Breast epithelium (tissue), 3 donors: ENCODE data around the gene DRC3.

Experiments used
- POLR2A ChIP-seq: fragments of 450-650 bp; IDR thresholded peaks from one replicate; pipeline ENCODE4 v1.6.1; 2016; ENCODE audit warnings: antibody characterized with exemption, mild to moderate bottlenecking, moderate library complexity
- TF ChIP-seq, protein P1 (sequence below), 3 donors: fragments of 450-650 bp; IDR thresholded peaks; one replicate each; pipeline ENCODE4 v1.5.1; 2016 to 2017; ENCODE audit warnings: antibody characterized with exemption in 3 of 3, mild to moderate bottlenecking in 3 of 3, moderate library complexity in 3 of 3

DNA sequence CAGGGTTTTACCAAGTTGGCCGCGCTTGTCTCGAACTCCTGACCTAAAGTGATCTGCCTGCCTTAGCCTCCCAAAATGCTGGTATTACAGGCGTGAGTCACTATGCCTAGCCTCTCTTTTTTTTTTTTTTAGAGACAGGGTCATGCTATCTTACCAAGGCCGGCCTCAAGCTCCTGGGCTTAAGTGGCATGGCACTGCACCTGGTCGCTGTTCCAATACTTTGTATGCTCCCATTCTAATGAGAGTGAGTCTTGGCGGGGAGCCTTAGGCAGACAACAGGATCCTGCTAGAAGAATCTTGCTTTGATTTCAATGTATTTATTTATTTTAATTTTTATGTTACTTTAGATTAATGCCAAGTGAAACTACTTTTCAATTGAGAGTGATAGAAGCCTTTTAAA lies 22.3 kb upstream of the DRC3 start:
- TF ChIP-seq, protein P1, sequence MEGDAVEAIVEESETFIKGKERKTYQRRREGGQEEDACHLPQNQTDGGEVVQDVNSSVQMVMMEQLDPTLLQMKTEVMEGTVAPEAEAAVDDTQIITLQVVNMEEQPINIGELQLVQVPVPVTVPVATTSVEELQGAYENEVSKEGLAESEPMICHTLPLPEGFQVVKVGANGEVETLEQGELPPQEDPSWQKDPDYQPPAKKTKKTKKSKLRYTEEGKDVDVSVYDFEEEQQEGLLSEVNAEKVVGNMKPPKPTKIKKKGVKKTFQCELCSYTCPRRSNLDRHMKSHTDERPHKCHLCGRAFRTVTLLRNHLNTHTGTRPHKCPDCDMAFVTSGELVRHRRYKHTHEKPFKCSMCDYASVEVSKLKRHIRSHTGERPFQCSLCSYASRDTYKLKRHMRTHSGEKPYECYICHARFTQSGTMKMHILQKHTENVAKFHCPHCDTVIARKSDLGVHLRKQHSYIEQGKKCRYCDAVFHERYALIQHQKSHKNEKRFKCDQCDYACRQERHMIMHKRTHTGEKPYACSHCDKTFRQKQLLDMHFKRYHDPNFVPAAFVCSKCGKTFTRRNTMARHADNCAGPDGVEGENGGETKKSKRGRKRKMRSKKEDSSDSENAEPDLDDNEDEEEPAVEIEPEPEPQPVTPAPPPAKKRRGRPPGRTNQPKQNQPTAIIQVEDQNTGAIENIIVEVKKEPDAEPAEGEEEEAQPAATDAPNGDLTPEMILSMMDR (IDR thresholded peaks at IDR 0.05) = no peak
- TF ChIP-seq POLR2A = no peak
